ENCODE measurements around the gene MYOZ3.
A peak's percentile ranks its signal among the peaks of the same experiment; 100 is the strongest.

MYOZ3 gene

GRCh38 chr5:150659360-150660107, 1.5 kb upstream of the MYOZ3 start:
- DNase-seq, result peak; percentile 40

GRCh38 chr5:150660108-150660831, 781 bp upstream of the MYOZ3 start:
- DNase-seq, result peak; percentile 57

- peak; percentile 48 for DNase-seq
Measured at GRCh38 chr5:150661821-150662596, 958 bp downstream of the MYOZ3 start.

- DNase-seq, result peak; percentile 58
Measured at GRCh38 chr5:150662731-150663516, 1.9 kb downstream of the MYOZ3 start.

- no peak for DNase-seq
Measured at GRCh38 chr5:150663936-150664335, 2.9 kb downstream of the MYOZ3 start.

GRCh38 chr5:150665044-150665443, 4.0 kb downstream of the MYOZ3 start:
- peak; percentile 43 for DNase-seq

GRCh38 chr5:150670275-150670947, 9.4 kb downstream of the MYOZ3 start:
- no peak for DNase-seq

- DNase-seq, result no peak
Measured at GRCh38 chr5:150670948-150671310, 9.9 kb downstream of the MYOZ3 start.

GRCh38 chr5:150671509-150672236, 10.6 kb downstream of the MYOZ3 start:
- peak; percentile 79 for DNase-seq

GRCh38 chr5:150672237-150672883, 11.3 kb downstream of the MYOZ3 start:
- DNase-seq, result peak; percentile 90

- peak; percentile 47 for DNase-seq
Measured at GRCh38 chr5:150672884-150673275, 11.8 kb downstream of the MYOZ3 start.

- DNase-seq, result no peak
Measured at GRCh38 chr5:150674341-150674821, 13.3 kb downstream of the MYOZ3 start.

GRCh38 chr5:150675069-150675468, 14.0 kb downstream of the MYOZ3 start:
- DNase-seq, result no peak

- no peak for DNase-seq
Measured at GRCh38 chr5:150676578-150676977, 15.5 kb downstream of the MYOZ3 start.

GRCh38 chr5:150689120-150689519, 28.1 kb downstream of the MYOZ3 start:
- DNase-seq, result no peak

- DNase-seq, result no peak
Measured at GRCh38 chr5:150690760-150691159, 29.7 kb downstream of the MYOZ3 start.

- no peak for DNase-seq
Measured at GRCh38 chr5:150692276-150692675, 31.2 kb downstream of the MYOZ3 start.

- DNase-seq, result no peak
Measured at GRCh38 chr5:150694612-150695011, 33.6 kb downstream of the MYOZ3 start.

GRCh38 chr5:150700246-150700593, 39.2 kb downstream of the MYOZ3 start:
- no peak for DNase-seq

- DNase-seq, result peak; percentile 95
Measured at GRCh38 chr5:150700594-150701377, 39.7 kb downstream of the MYOZ3 start, which contains the start of gene RBM22. TSS of gene RBM22 (minus strand) at chr5:150701062. CDS start at chr5:150700985, 77 bp downstream.

Data from islet precursor cell (in vitro differentiated cells).